ENCODE data around the gene ANAPC5.
"Not testable (repeated sequence)": the region's sequence is repeated elsewhere in the genome, so short reads cannot be mapped to it uniquely, and the experiment has no call there.

Gene ANAPC5

DNA sequence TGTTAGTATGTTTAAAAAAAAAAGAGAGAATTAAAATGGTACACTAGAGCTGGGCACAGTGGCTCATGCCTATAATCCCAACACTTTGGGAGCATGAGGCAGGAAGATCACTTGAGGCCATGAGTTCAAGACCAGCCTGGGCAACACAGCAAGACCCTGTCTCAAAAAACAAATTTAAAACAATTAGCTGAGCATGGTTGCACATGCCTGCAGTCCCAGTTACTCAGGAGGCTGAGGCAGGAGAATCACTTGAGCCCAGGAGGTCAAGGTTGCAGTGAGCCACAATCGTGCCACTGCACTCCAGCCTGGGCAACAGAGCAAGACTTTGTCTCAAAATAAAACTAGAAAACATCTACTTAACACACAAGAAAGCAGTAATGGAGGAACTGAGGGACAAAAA lies 42.0 kb downstream of the ANAPC5 start:
- not testable (repeated sequence) for DNase-seq; H3K27ac Mint-ChIP-seq; H3K9me3 Mint-ChIP-seq; ATAC-seq (replicated peaks); H3K27me3 Mint-ChIP-seq; H3K4me3 Mint-ChIP-seq
- Mint-ChIP-seq H3K36me3 (peaks cover 39 to 56% of the 10 kb centered on the region in 2 donors), H3K4me1 (peaks cover 4 to 18% of the 10 kb centered on the region in 2 donors)

- H3K36me3 Mint-ChIP-seq = peaks cover 26 to 36% of the 10 kb centered on the region in 2 donors
- H3K27ac Mint-ChIP-seq; H3K9me3 Mint-ChIP-seq; DNase-seq; H3K27me3 Mint-ChIP-seq; H3K4me3 Mint-ChIP-seq; ATAC-seq (replicated peaks): not testable (repeated sequence)
- H3K4me1 Mint-ChIP-seq = peaks cover 4 to 30% of the 10 kb centered on the region in 2 donors
Observed at GRCh38 chr12:121307397-121307796, 44.8 kb downstream of the ANAPC5 start.

DNA sequence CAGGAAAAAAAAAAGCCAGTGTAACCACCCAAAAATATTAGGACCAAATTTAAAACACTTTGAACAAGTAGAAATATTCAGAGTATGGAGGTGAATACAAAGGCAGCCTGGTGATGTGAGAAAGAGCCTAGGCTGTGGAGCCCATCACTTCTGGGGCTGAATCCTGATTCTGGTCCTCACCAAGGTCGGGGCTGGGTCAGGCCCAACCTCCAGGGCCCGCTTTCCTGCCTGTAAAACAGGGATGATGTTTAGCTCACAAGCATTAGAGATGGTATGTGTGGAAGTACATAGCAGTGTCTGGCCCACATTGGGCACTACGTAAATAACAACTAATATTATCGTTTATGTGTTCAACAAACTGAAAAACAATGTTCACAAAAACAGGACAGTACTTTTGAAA lies 47.9 kb downstream of the ANAPC5 start:
- DNase-seq (no peak), ATAC-seq (replicated peaks) (no peak)
- Mint-ChIP-seq H3K4me3 (no peak overlapping the region), H3K27me3 (no peaks in the 10 kb centered on the region), H3K4me1 (peaks cover 4 to 24% of the 10 kb centered on the region in 2 donors), H3K27ac (no peak overlapping the region), H3K9me3 (no peaks in the 10 kb centered on the region), H3K36me3 (peaks cover 3 to 10% of the 10 kb centered on the region in 2 donors)

DNA sequence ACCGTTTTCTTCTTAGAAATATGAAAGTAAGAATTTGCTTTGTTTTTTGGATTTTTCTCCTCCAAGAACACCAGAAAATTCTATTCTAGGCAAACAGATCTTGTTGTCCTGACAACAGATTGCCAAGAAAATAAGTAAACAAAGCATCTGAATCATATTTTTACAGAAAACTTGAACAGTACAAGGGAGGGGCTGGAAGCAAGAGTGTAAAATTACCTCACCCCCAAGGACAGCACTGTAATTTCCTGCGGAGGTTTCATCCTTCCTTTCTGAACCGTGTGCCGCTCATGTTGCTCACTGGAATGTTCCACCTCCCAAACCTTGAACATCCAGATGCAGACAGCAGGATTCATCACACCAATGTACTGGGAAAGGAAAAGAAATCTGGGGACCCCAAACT lies 50.3 kb downstream of the ANAPC5 start:
- Mint-ChIP-seq H3K27me3 (no peaks in the 10 kb centered on the region), H3K27ac (no peak overlapping the region), H3K4me3 (no peak overlapping the region), H3K9me3 (no peaks in the 10 kb centered on the region), H3K4me1 (peaks cover 6 to 35% of the 10 kb centered on the region in 2 donors), H3K36me3 (no peaks in the 10 kb centered on the region)
- ATAC-seq (replicated peaks) (no peak), DNase-seq (no peak)

- no peak overlapping the region for H3K4me3 Mint-ChIP-seq
- no peak for DNase-seq
- no peaks in the 10 kb centered on the region for H3K9me3 Mint-ChIP-seq
Observed at GRCh38 chr12:121300083-121300819, 52.0 kb downstream of the ANAPC5 start.

DNA sequence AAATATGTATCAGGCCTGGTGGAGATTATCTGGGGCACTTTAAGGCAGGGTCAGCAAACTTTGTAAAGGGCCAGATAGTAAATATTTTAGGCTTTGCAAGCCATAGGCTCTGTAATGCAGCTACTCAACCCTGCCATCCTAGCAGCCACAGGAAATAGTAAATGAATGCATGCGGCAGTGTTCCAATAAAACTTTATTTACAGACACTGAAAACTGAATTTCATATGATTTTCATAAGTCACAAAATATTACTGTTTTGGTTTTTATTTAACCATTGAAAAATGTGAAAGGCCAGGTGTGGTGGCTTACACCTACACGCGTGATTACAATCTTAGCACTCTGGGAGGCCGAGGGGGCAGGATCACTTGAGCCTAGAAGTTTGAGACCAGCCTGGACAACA lies 52.5 kb downstream of the ANAPC5 start:
- DNase-seq (no peak), ATAC-seq (replicated peaks) (no peak)
- Mint-ChIP-seq H3K36me3 (no peaks in the 10 kb centered on the region), H3K4me1 (peaks cover 9 to 30% of the 10 kb centered on the region in 2 donors), H3K27me3 (no peaks in the 10 kb centered on the region), H3K27ac (no peak overlapping the region), H3K9me3 (no peaks in the 10 kb centered on the region), H3K4me3 (no peak overlapping the region)

More at GRCh38 chr12:121300083-121300819, 52.0 kb downstream of the ANAPC5 start:
- Mint-ChIP-seq H3K27me3 (no peaks in the 10 kb centered on the region), H3K36me3 (no peaks in the 10 kb centered on the region), H3K4me1 (peaks cover 9 to 30% of the 10 kb centered on the region in 2 donors), H3K27ac (no peak overlapping the region)
- no peak for ATAC-seq (replicated peaks)

GRCh38 chr12:121298411-121298810 lies 53.8 kb downstream of the ANAPC5 start:
- DNase-seq; H3K9me3 Mint-ChIP-seq; H3K27ac Mint-ChIP-seq; H3K36me3 Mint-ChIP-seq; H3K27me3 Mint-ChIP-seq; ATAC-seq (replicated peaks): not testable (repeated sequence)
- peaks cover 12 to 31% of the 10 kb centered on the region in 2 donors for H3K4me1 Mint-ChIP-seq
- H3K4me3 Mint-ChIP-seq = peak overlapping the region; percentile 50 to 90

DNA sequence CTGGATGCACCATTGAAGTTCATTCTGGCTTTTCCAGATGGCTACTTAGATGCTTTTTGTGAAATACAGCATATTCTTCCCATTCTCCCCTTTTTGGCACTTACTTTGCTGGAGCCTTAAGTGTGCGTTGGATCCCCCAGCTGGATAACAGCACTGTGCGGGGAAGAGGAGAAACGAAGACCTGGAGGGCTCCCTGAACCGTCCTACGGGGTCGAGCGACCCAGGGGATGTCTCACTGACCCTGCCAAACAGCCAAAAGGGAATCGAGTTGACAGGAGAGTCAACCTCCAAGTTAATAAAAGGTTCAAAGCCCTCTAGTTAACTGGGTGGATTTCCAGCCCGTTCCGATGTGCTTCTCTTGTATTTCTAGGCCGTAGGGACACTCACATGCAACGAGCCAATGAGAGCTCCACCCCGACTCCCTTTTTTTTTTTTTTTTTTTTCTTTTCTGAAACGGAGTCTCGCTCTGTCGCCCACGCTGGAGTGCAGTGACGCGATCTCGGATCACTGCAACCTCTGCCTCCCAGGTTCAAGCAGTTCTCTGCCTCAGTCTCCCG lies 54.7 kb downstream of the ANAPC5 start:
- H3K27ac Mint-ChIP-seq = no peak overlapping the region
- DNase-seq (no peak), ATAC-seq (replicated peaks) (no peak)
- H3K27me3 Mint-ChIP-seq = no peaks in the 10 kb centered on the region
- no peaks in the 10 kb centered on the region for H3K9me3 Mint-ChIP-seq
- peaks cover 0 to under 1% of the 10 kb centered on the region in 2 donors for H3K36me3 Mint-ChIP-seq
- peak overlapping the region; percentile 86 to 90 for H3K4me3 Mint-ChIP-seq
- peaks cover 12 to 32% of the 10 kb centered on the region in 2 donors for H3K4me1 Mint-ChIP-seq

DNA sequence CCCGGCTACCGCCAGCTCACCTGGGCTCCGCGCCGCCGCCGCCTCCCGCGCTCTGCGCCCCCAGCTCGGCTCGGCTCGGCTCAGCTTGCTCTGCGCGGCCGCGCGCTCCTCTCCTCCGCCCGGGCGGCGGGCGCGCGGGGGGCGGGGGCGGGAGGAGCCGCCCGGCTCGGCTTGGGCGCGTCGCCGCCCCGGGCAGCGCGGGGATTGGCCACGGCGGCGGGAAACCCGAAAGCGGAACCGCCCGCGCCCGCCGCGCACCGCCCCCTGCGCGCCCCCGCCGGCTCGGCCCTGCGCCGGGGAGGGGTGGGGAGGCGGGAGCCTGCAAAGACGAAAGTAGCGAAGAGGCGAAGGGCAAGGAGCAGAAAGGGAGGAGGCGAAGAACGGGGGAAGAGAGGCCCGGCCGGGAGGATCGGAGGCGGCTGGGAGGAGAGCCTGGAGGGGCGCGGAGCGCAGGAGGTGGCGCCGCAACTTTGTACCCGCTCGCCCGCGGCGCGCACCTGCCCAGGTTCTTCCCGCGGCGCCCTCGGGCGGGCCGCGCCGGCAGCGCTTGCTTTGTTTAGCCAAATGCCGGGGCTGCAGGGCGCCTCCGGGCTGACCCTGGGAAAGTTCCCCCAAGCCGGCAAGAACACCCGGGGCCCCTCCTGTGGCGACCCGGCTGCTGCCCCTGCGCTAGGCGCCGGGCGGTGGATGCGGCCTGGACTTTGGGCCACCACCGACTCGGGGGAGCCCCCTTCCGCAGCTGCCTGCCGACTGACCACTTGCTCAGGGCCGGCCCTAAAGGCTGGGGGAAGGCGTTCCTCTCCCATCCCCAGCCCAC lies 55.4 kb downstream of the ANAPC5 start, which contains the start of gene CAMKK2:
TSS of gene CAMKK2 (minus strand) at position 92 of the 817 bp plus-strand sequence. CDS start 22,183 bp downstream, outside the sequence.
- peak within 1 kb of the TSS; percentile 90 for H3K4me3 Mint-ChIP-seq
- DNase-seq (peak; percentile 85), ATAC-seq (replicated peaks) (peak; percentile 83 to 89)
- peaks cover 15 to 37% of the 10 kb centered on the region in 2 donors for H3K4me1 Mint-ChIP-seq
- H3K9me3 Mint-ChIP-seq = no peaks in the 10 kb centered on the region
- H3K27me3 Mint-ChIP-seq = no peaks in the 10 kb centered on the region
- H3K27ac Mint-ChIP-seq = peak within 1 kb of the TSS; percentile 80
- peaks cover 0 to 4% of the 10 kb centered on the region in 2 donors for H3K36me3 Mint-ChIP-seq

DNA sequence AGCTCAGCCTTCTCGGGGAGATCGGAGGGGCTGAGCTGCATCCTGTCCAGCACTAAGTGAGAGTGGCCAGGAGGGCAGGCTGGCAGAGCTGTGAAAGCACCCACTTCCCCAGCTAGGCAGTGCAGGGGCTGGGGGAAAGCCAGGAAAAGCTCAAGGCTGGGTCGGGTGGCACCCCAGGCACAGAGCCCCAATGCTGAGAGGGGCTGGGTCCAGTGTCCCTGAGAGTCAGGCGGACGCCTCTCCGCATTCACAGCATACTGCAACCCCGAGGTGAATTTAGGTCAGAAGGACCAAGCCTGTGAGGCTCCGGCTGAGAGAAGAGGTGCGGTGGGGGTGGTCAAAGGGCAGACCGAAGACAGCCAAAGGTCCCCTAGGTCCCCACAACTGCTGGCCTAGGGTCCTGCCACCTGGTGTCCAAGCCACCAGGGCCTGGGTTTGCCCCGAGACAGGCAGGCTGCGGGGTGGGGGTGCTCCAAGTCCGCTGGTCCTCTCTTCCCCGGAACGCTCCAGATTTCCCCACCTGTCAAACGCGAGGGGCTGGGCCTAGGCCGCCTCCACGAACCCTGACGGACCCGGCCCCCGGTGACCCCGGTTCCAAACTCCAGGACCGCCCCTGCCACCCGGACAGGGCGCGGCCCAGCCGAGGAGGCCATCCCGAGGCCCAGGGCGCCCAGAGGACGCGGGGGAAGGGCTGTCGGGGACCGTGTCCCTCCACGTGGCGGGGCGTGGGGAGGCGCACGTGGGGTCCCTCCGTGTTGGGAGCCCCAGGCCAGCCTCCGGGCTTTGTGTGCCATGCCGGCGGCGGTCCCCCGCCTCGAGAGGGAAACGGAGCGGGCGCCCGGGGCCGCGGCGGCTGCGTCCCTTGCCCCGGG lies 56.2 kb downstream of the ANAPC5 start:
- no peaks in the 10 kb centered on the region for H3K27me3 Mint-ChIP-seq
- H3K9me3 Mint-ChIP-seq = no peaks in the 10 kb centered on the region
- H3K27ac Mint-ChIP-seq = peak overlapping the region; percentile 80
- peak overlapping the region; percentile 90 for H3K4me3 Mint-ChIP-seq
- H3K4me1 Mint-ChIP-seq = peaks cover 15 to 37% of the 10 kb centered on the region in 2 donors
- peaks cover 5 to 9% of the 10 kb centered on the region in 2 donors for H3K36me3 Mint-ChIP-seq
- peak; percentile 37 for DNase-seq
- peak; percentile 38 to 41 for ATAC-seq (replicated peaks)

- peaks cover 5 to 9% of the 10 kb centered on the region in 2 donors for H3K36me3 Mint-ChIP-seq
- no peaks in the 10 kb centered on the region for H3K27me3 Mint-ChIP-seq
- no peak for DNase-seq
Observed at GRCh38 chr12:121295116-121295745, 57.0 kb downstream of the ANAPC5 start.

GRCh38 chr12:121294151-121294889 lies 57.9 kb downstream of the ANAPC5 start:
- no peak overlapping the region for H3K4me3 Mint-ChIP-seq

More at GRCh38 chr12:121295116-121295745, 57.0 kb downstream of the ANAPC5 start:
- ATAC-seq (replicated peaks) = no peak
- Mint-ChIP-seq H3K9me3 (no peaks in the 10 kb centered on the region), H3K27ac (peak overlapping the region; percentile 80), H3K4me3 (peak overlapping the region; percentile 90), H3K4me1 (peaks cover 15 to 37% of the 10 kb centered on the region in 2 donors)

More at GRCh38 chr12:121294151-121294889, 57.9 kb downstream of the ANAPC5 start:
- H3K27ac Mint-ChIP-seq = no peak overlapping the region
- no peaks in the 10 kb centered on the region for H3K9me3 Mint-ChIP-seq
- H3K4me1 Mint-ChIP-seq = peaks cover 17 to 37% of the 10 kb centered on the region in 2 donors
- H3K36me3 Mint-ChIP-seq = peaks cover 8 to 13% of the 10 kb centered on the region in 2 donors
- no peak for ATAC-seq (replicated peaks)
- no peaks in the 10 kb centered on the region for H3K27me3 Mint-ChIP-seq
- no peak for DNase-seq
